HEK293 (cell line): ENCODE data around the gene KIF1A.

Experiments used
- CTCF ChIA-PET: fragments of 350-600 bp; formaldehyde crosslinking; extraction: SDS; loops from one replicate; lab custom pipeline; 2021; ENCODE audit warnings: antibody characterized with exemption; lab: Yijun Ruan, JAX
- POLR2A ChIA-PET: fragments of 300-600 bp; formaldehyde crosslinking; extraction: SDS; loops from one replicate; lab custom pipeline; 2020; ENCODE audit warnings: antibody characterized with exemption, inconsistent platforms; lab: Yijun Ruan, JAX
- H3K27ac ChIP-seq: fragments of 200-500 bp; sonication (Bioruptor generic); 2 replicates; pipeline ENCODE4 v1.5.1; 2014; ENCODE audit warnings: low read depth, low read length, control low read depth, inconsistent platforms; ENCODE audit errors: extremely low read depth
- H3K36me3 ChIP-seq, 2 experiments: fragments of 200-500 bp in 1 of 2; sonication (Bioruptor generic) in 1 of 2; 1 replicate in 1 of 2; 2 replicates in 1 of 2; pipeline ENCODE4 v1.5.1; 2014 to 2017; ENCODE audit warnings: inconsistent platforms in 2 of 2, low read length in 2 of 2; ENCODE audit not compliant: control insufficient read depth in 2 of 2, insufficient read depth in 1 of 2
- H3K4me1 ChIP-seq: fragments of 200-500 bp; sonication (Bioruptor generic); 2 replicates; pipeline ENCODE4 v1.5.1; 2014; ENCODE audit warnings: mild to moderate bottlenecking, low read length, inconsistent platforms; ENCODE audit not compliant: control insufficient read depth, insufficient read depth
- H3K4me3 ChIP-seq: 2 replicates; pipeline ENCODE4 v1.5.1; 2011; ENCODE audit warnings: low read depth, mild to moderate bottlenecking, control low read depth, low read length, moderate library complexity
- H3K9me3 ChIP-seq: fragments of 200-500 bp; sonication (Bioruptor generic); 2 replicates; pipeline ENCODE4 v1.5.1; 2014; ENCODE audit warnings: low read depth, low read length, inconsistent platforms; ENCODE audit not compliant: control insufficient read depth, insufficient read depth
- MYNN ChIP-seq: fragments of 450-650 bp; formaldehyde crosslinking; IDR thresholded peaks from 2 replicates; pipeline ENCODE4 v1.5.1; 2016; ENCODE audit warnings: missing biosample characterization, missing genetic modification characterization, borderline replicate concordance
- RBAK ChIP-seq: fragments of 450-650 bp; formaldehyde crosslinking; IDR thresholded peaks from 2 replicates; pipeline ENCODE4 v1.5.1; 2016; ENCODE audit warnings: missing biosample characterization, missing genetic modification characterization
- SCRT2 ChIP-seq: fragments of 450-650 bp; formaldehyde crosslinking; IDR thresholded peaks from 2 replicates; pipeline ENCODE4 v1.5.1; 2016; ENCODE audit warnings: missing biosample characterization, missing genetic modification characterization
- SP2 ChIP-seq: fragments of 450-650 bp; formaldehyde crosslinking; IDR thresholded peaks from 2 replicates; pipeline ENCODE4 v1.5.1; 2016; ENCODE audit warnings: missing biosample characterization, missing genetic modification characterization
- ZBTB7A ChIP-seq: fragments of 450-650 bp; formaldehyde crosslinking; IDR thresholded peaks from 2 replicates; pipeline ENCODE4 v1.5.1; 2016; ENCODE audit warnings: low read depth, missing biosample characterization, missing genetic modification characterization
- ZNF132 ChIP-seq: fragments of 450-650 bp; formaldehyde crosslinking; IDR thresholded peaks from 2 replicates; pipeline ENCODE4 v1.5.1; 2017; ENCODE audit warnings: missing biosample characterization, missing genetic modification characterization, borderline replicate concordance
- ZNF146 ChIP-seq: fragments of 450-650 bp; formaldehyde crosslinking; IDR thresholded peaks from 2 replicates; pipeline ENCODE4 v1.5.1; 2016; ENCODE audit warnings: missing biosample characterization, missing genetic modification characterization
- ZNF16 ChIP-seq: fragments of 450-650 bp; formaldehyde crosslinking; IDR thresholded peaks from 2 replicates; pipeline ENCODE4 v1.5.1; 2016; ENCODE audit warnings: low read depth, missing biosample characterization, missing genetic modification characterization
- ZNF214 ChIP-seq: fragments of 450-650 bp; formaldehyde crosslinking; IDR thresholded peaks from 2 replicates; pipeline ENCODE4 v1.5.1; 2017; ENCODE audit warnings: missing biosample characterization, mild to moderate bottlenecking, missing genetic modification characterization, borderline replicate concordance
- ZNF266 ChIP-seq: fragments of 450-650 bp; formaldehyde crosslinking; IDR thresholded peaks from 2 replicates; pipeline ENCODE4 v1.5.1; 2016; ENCODE audit warnings: missing biosample characterization, missing genetic modification characterization, low read depth
- ZNF341 ChIP-seq: fragments of 450-650 bp; formaldehyde crosslinking; IDR thresholded peaks from 2 replicates; pipeline ENCODE4; 2016; ENCODE audit warnings: low read depth, missing biosample characterization, missing genetic modification characterization
- ZNF391 ChIP-seq: fragments of 450-650 bp; formaldehyde crosslinking; IDR thresholded peaks from 2 replicates; pipeline ENCODE4 v1.5.1; 2016; ENCODE audit warnings: low read depth, missing biosample characterization, missing genetic modification characterization, borderline replicate concordance
- ZNF473 ChIP-seq: fragments of 450-650 bp; formaldehyde crosslinking; IDR thresholded peaks from 2 replicates; pipeline ENCODE4 v1.5.1; 2017; ENCODE audit warnings: missing biosample characterization, missing genetic modification characterization
- ZNF48 ChIP-seq: fragments of 450-650 bp; formaldehyde crosslinking; IDR thresholded peaks from 2 replicates; pipeline ENCODE4 v1.5.1; 2016; ENCODE audit warnings: missing biosample characterization, missing genetic modification characterization
- ZNF501 ChIP-seq: fragments of 450-650 bp; formaldehyde crosslinking; IDR thresholded peaks from 2 replicates; pipeline ENCODE4 v1.5.1; 2016; ENCODE audit warnings: missing biosample characterization, missing genetic modification characterization
- ZNF571 ChIP-seq: fragments of 450-650 bp; formaldehyde crosslinking; IDR thresholded peaks from 2 replicates; pipeline ENCODE4 v1.5.0; 2017; ENCODE audit warnings: missing biosample characterization, missing genetic modification characterization
- ZNF629 ChIP-seq: fragments of 450-650 bp; formaldehyde crosslinking; IDR thresholded peaks from 2 replicates; pipeline ENCODE4 v1.5.1; 2017; ENCODE audit warnings: missing biosample characterization, missing genetic modification characterization
- ZNF654 ChIP-seq: fragments of 450-650 bp; formaldehyde crosslinking; IDR thresholded peaks from 2 replicates; pipeline ENCODE4 v1.5.1; 2016; ENCODE audit warnings: low read depth, missing biosample characterization, missing genetic modification characterization
- ZNF776 ChIP-seq: fragments of 450-650 bp; formaldehyde crosslinking; IDR thresholded peaks from 2 replicates; pipeline ENCODE4 v1.5.0; 2017; ENCODE audit warnings: missing biosample characterization, missing genetic modification characterization, borderline replicate concordance
- ZNF785 ChIP-seq: fragments of 450-650 bp; formaldehyde crosslinking; IDR thresholded peaks from 2 replicates; pipeline ENCODE4 v1.5.1; 2016; ENCODE audit warnings: missing biosample characterization, missing genetic modification characterization
- ZNF830 ChIP-seq: fragments of 450-650 bp; IDR thresholded peaks from 2 replicates; pipeline ENCODE4 v1.5.0; 2018; ENCODE audit warnings: missing biosample characterization, missing genetic modification characterization, low read depth, mild to moderate bottlenecking, moderate library complexity
- TF ChIP-seq, protein P1 (sequence below): fragments of 450-650 bp; IDR thresholded peaks from 2 replicates; pipeline ENCODE4 v1.5.1; 2018; ENCODE audit warnings: missing biosample characterization, missing genetic modification characterization
- TF ChIP-seq, protein P2 (sequence below): fragments of 450-650 bp; formaldehyde crosslinking; IDR thresholded peaks from 2 replicates; pipeline ENCODE4 v1.5.1; 2016; ENCODE audit warnings: missing biosample characterization, missing genetic modification characterization
- TF ChIP-seq, protein P3 (sequence below): fragments of 450-650 bp; formaldehyde crosslinking; IDR thresholded peaks from 2 replicates; pipeline ENCODE4; 2016; ENCODE audit warnings: missing biosample characterization, missing genetic modification characterization
- TF ChIP-seq, protein P4 (sequence below): fragments of 450-650 bp; formaldehyde crosslinking; IDR thresholded peaks from 2 replicates; pipeline ENCODE4 v1.5.1; 2016; ENCODE audit warnings: missing biosample characterization, missing genetic modification characterization
- TF ChIP-seq, protein P5 (sequence below): fragments of 450-650 bp; formaldehyde crosslinking; IDR thresholded peaks from 2 replicates; pipeline ENCODE4 v1.5.1; 2016; ENCODE audit warnings: missing biosample characterization, missing genetic modification characterization

KIF1A gene

DNA sequence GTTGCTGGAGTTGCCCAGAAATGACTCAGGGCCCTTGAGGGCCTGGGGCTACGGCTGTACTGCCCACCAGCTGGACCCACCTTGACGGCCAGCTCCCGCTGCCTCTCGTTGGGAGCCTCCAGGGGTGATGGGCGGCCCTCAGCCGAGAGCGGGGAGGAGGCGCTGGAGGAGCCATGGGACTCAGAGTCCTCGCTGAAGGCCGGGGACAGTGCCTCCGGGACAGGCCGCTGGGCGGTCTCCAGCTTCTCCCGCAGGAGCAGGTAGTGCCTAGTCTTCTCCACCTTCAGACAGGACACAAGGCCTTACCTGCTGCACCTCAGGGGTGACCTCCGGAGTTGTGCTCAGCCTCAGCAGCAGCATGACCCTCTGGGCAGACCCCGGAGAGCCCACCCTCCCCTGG lies 97.6 kb downstream of the KIF1A start (continued):
- TF ChIP-seq, protein P1, sequence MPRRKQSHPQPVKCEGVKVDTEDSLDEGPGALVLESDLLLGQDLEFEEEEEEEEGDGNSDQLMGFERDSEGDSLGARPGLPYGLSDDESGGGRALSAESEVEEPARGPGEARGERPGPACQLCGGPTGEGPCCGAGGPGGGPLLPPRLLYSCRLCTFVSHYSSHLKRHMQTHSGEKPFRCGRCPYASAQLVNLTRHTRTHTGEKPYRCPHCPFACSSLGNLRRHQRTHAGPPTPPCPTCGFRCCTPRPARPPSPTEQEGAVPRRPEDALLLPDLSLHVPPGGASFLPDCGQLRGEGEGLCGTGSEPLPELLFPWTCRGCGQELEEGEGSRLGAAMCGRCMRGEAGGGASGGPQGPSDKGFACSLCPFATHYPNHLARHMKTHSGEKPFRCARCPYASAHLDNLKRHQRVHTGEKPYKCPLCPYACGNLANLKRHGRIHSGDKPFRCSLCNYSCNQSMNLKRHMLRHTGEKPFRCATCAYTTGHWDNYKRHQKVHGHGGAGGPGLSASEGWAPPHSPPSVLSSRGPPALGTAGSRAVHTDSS (tag by site-specific recombination) = no peak
- TF ChIP-seq ZNF391 (tag by site-specific recombination) (no peak), ZNF654 (tag by site-specific recombination) (no peak), ZNF16 (no peak), ZNF266 (tag by site-specific recombination) (no peak), ZNF571 (tag by site-specific recombination) (no peak)
- TF ChIP-seq, all 188 proteins: peak for 0

DNA sequence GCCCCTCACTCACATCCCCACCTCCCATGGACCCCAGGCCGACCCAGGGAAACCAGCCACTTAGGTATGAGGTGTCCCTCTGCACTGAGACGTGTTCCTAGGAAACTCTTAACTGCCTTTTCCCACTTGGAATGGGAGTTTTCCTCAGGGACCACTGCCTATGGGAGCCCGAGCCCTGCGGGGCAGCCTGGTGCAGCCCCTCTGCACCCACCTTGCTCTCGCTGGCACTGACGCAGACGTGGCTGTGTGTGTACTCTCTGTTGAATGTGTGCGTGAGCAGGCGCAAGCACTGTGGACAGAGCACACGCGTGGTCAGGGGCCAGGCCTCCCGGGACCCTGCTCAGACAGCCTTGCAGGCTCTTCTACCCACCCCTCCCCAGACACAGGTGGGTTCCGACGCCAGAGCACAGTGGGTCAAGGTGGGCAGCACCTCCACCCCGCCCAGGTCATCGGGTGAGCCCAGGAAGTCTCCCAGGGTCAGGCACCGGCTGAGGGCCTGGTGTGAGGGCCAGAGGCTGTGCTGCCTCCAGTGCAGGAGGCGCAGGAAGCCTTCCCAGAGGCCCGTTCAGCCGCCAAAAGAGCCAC lies 98.3 kb downstream of the KIF1A start:
- TF ChIP-seq ZNF214 (tag by site-specific recombination) (no peak), ZNF629 (tag by site-specific recombination) (no peak), RBAK (tag by site-specific recombination) (no peak), ZNF146 (no peak), ZNF48 (tag by site-specific recombination) (no peak), SCRT2 (tag by site-specific recombination) (no peak), ZNF830 (tag by site-specific recombination) (no peak), MYNN (tag by site-specific recombination) (no peak), ZNF341 (no peak), ZNF785 (tag by site-specific recombination) (no peak), ZNF501 (tag by site-specific recombination) (no peak), ZNF132 (tag by site-specific recombination) (no peak), ZNF776 (tag by site-specific recombination) (no peak), ZBTB7A (tag by site-specific recombination) (no peak), SP2 (tag by site-specific recombination) (no peak), ZNF473 (no peak)
- TF ChIP-seq, protein P2, sequence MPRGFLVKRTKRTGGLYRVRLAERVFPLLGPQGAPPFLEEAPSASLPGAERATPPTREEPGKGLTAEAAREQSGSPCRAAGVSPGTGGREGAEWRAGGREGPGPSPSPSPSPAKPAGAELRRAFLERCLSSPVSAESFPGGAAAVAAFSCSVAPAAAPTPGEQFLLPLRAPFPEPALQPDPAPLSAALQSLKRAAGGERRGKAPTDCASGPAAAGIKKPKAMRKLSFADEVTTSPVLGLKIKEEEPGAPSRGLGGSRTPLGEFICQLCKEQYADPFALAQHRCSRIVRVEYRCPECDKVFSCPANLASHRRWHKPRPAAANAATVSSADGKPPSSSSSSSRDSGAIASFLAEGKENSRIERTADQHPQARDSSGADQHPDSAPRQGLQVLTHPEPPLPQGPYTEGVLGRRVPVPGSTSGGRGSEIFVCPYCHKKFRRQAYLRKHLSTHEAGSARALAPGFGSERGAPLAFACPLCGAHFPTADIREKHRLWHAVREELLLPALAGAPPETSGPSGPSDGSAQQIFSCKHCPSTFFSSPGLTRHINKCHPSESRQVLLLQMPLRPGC (tag by site-specific recombination) = no peak
- TF ChIP-seq, protein P3, sequence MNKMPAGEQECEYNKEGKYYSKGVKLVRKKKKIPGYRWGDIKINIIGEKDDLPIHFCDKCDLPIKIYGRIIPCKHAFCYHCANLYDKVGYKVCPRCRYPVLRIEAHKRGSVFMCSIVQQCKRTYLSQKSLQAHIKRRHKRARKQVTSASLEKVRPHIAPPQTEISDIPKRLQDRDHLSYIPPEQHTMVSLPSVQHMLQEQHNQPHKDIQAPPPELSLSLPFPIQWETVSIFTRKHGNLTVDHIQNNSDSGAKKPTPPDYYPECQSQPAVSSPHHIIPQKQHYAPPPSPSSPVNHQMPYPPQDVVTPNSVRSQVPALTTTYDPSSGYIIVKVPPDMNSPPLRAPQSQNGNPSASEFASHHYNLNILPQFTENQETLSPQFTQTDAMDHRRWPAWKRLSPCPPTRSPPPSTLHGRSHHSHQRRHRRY (tag by site-specific recombination) = no peak
- TF ChIP-seq, protein P4, sequence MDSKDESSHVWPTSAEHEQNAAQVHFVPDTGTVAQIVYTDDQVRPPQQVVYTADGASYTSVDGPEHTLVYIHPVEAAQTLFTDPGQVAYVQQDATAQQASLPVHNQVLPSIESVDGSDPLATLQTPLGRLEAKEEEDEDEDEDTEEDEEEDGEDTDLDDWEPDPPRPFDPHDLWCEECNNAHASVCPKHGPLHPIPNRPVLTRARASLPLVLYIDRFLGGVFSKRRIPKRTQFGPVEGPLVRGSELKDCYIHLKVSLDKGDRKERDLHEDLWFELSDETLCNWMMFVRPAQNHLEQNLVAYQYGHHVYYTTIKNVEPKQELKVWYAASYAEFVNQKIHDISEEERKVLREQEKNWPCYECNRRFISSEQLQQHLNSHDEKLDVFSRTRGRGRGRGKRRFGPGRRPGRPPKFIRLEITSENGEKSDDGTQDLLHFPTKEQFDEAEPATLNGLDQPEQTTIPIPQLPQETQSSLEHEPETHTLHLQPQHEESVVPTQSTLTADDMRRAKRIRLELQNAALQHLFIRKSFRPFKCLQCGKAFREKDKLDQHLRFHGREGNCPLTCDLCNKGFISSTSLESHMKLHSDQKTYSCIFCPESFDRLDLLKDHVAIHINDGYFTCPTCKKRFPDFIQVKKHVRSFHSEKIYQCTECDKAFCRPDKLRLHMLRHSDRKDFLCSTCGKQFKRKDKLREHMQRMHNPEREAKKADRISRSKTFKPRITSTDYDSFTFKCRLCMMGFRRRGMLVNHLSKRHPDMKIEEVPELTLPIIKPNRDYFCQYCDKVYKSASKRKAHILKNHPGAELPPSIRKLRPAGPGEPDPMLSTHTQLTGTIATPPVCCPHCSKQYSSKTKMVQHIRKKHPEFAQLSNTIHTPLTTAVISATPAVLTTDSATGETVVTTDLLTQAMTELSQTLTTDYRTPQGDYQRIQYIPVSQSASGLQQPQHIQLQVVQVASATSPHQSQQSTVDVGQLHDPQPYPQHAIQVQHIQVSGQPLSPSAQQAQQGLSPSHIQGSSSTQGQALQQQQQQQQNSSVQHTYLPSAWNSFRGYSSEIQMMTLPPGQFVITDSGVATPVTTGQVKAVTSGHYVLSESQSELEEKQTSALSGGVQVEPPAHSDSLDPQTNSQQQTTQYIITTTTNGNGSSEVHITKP (tag by site-specific recombination) = no peak
- TF ChIP-seq, protein P5, sequence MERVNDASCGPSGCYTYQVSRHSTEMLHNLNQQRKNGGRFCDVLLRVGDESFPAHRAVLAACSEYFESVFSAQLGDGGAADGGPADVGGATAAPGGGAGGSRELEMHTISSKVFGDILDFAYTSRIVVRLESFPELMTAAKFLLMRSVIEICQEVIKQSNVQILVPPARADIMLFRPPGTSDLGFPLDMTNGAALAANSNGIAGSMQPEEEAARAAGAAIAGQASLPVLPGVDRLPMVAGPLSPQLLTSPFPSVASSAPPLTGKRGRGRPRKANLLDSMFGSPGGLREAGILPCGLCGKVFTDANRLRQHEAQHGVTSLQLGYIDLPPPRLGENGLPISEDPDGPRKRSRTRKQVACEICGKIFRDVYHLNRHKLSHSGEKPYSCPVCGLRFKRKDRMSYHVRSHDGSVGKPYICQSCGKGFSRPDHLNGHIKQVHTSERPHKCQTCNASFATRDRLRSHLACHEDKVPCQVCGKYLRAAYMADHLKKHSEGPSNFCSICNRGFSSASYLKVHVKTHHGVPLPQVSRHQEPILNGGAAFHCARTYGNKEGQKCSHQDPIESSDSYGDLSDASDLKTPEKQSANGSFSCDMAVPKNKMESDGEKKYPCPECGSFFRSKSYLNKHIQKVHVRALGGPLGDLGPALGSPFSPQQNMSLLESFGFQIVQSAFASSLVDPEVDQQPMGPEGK (tag by site-specific recombination) = no peak
- ChIA-PET CTCF (no interaction called here), POLR2A (no interaction called here)
- Histone ChIP-seq H3K36me3 (peaks cover 0 to 26% of the 10 kb centered on the region in 2 experiments; a peak in 1 of 3 replicates), H3K4me3 (no peak overlapping the region), H3K4me1 (no peaks in the 10 kb centered on the region), H3K9me3 (no peaks in the 10 kb centered on the region), H3K27ac (no peak overlapping the region)
